Posterior cingulate gyrus (tissue), 11 donors: ENCODE data around the gene USP10.

Experiments used
- DNase-seq, 10 donors: peaks; one replicate each; pipeline versions ENCODE4 v3.0.0 to v3.0.0-alpha.2; 2020 to 2021; ENCODE audit warnings: mixed read lengths in 3 of 10
- intact Hi-C: fragments of 100-400 bp; cut with DNase I; formaldehyde crosslinking; loops from one replicate; pipeline ENCODE4 v1.15.1; 2023

USP10 gene

DNA sequence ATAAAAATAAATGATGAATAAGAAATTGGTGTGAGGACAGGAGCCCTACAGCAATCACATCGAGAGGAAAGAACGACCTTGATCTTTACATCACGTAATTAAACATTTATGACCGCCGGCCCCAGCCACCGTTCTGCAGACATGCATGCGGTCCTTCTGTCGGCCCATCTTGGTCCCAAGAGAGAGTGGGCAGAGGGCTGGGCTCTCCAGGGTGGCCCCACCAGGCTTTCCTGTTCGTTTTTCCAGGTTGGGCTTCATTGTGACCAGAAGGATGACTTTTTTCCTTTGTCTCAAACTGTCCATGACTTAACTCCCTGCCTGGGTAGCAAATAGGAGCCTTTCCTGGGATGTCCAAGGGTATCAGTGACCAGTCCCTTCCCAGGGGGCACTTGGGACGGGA is 116.7 kb downstream of the USP10 start:
- peak in 3 of 10 donors; percentile 42 to 52 (median 47) for DNase-seq
- intact Hi-C loops, result no loop called here

DNA sequence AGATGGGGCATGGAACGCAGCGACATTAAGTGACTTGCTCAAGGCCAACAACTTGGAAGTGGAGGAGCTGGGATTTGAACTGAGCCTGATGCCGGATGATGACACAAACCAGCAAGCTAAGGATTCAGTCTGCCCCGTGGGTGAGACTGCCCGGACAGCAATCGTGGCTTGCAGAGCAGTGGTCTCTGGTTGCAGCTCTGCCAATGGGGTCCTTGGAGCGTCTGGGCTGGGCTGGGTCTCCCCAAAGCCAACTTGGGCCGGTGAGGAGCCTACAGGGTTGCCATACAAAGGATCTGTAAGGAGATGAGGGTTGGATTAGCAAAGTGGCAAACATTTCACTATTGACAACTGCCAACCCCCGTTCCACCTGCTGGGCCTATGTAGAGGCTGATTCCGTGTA is 117.4 kb downstream of the USP10 start:
- DNase-seq, result peak in 3 of 10 donors; percentile 32 to 77 (median 62)
- intact Hi-C loops, result no loop called here

- intact Hi-C loops, result no loop called here
- DNase-seq, result peak in 1 of 10 donors; percentile 26
Observed at GRCh38 chr16:84817613-84818012, 117.8 kb downstream of the USP10 start.

GRCh38 chr16:84818133-84818532 is 118.3 kb downstream of the USP10 start:
- intact Hi-C loops, result no loop called here
- peak in 1 of 10 donors; percentile 1 for DNase-seq

GRCh38 chr16:84818989-84819643 is 119.3 kb downstream of the USP10 start:
- peak in 2 of 10 donors; percentile 35 to 36 for DNase-seq
- intact Hi-C loops, result no loop called here

DNA sequence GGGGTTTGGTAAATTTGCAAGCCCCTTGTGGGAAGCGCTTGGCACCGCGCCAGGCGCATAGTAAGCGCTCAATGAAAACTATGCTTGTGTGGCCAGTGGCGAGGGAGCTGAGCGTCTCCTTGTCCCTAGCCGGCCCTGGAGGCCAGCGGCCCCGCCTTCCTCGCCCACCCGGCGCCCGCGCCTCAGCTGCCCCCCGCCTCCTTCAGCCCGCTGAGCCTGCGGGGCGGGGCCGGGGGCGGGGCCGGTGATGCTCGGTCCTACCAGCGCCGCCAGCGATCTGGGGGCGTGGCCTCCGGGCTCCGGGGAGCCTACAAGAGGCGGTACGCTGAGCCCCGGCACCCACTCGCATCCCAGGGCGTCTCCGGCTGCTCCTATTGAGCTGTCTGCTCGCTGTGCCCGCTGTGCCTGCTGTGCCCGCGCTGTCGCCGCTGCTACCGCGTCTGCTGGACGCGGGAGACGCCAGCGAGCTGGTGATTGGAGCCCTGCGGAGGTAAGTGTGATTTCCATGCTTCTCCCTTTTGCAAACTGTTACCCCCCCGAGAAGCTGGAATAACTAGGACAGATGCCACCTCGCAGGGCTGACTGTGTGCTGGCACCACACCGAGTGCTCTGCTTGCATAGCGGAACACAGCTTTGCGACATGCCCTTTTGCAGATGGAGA is 120.0 kb downstream of the USP10 start, which contains the start of gene CRISPLD2:
CRISPLD2 (plus strand) TSS at position 342 of the 661 bp plus-strand sequence. CDS start 18,511 bp downstream, outside the sequence.
- DNase-seq, result peak; percentile 82 to 99 (median 92)
- intact Hi-C loops, result no loop called here

- intact Hi-C loops, result no loop called here
- no peak for DNase-seq
Observed at GRCh38 chr16:84820305-84820684, 120.5 kb downstream of the USP10 start.

DNA sequence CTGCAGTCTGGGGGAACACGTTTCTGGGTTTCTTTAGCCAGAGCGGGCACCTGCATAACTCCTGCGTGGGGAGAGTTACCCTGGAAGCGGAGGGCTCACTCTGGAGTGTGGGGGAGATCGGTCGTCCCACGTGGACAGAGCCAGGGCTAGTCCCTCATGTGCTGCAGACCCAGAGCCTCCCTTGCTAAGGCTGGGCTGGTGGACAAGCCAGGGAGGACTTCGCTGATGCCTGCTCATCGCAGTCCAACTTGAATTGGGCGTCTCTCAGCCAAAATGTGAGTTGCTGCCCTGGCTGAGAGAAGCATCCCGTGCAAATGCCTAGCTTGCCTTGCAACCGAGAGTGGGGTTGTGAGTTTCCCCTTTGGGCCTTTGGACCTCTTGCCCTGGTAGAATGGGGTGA is 121.0 kb downstream of the USP10 start:
- peak in 2 of 10 donors; percentile 58 to 70 for DNase-seq
- intact Hi-C loops, result no loop called here

- intact Hi-C loops, result no loop called here
Observed at GRCh38 chr16:84821179-84821578, 121.4 kb downstream of the USP10 start.

GRCh38 chr16:84821728-84822689 is 122.2 kb downstream of the USP10 start:
- DNase-seq, result peak in 2 of 10 donors; percentile 43 to 44

More at GRCh38 chr16:84821179-84821578, 121.4 kb downstream of the USP10 start:
- DNase-seq, result peak in 2 of 10 donors; percentile 43 to 50

DNA sequence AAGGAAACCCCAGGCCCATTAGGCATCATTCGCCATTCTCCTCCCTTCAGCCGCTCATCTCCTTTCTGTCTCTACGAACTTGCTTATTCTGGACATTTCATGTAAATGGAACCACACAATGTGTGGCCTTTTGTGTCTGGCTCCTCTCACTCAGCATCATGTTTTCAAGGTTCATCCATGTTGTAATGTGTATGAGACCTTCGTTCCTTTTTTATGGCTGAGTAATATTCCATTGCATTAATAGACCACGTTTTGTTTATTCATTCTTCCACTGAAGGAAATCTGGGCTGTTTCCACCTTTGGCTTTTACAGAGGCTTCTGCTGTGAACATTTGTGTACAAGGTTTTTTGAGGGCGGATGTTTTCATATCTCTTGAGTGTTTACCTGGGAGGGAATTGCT is 123.2 kb downstream of the USP10 start:
- intact Hi-C loops, result no loop called here
- no peak for DNase-seq

More at GRCh38 chr16:84821728-84822689, 122.2 kb downstream of the USP10 start:
- intact Hi-C loops, result no loop called here

DNA sequence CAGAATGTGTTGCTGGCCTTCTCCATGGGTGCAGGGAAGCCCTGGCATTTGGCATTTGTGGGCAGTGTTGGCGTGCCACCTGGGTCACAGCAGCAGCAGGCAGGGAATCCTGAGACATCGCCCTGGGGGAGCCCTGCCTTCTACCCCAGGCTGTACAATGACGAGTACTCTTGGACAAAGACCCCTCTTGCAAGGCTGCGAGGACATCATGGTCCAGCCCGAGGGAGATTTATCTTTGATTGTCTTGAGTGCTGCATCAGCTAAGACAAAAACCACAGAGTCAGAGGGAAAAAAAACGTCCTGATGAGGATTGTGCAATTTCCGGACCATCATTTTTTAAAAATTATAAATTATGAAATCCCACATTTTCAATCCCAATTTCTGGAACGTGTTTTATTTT is 123.7 kb downstream of the USP10 start:
- intact Hi-C loops, result no loop called here

DNA sequence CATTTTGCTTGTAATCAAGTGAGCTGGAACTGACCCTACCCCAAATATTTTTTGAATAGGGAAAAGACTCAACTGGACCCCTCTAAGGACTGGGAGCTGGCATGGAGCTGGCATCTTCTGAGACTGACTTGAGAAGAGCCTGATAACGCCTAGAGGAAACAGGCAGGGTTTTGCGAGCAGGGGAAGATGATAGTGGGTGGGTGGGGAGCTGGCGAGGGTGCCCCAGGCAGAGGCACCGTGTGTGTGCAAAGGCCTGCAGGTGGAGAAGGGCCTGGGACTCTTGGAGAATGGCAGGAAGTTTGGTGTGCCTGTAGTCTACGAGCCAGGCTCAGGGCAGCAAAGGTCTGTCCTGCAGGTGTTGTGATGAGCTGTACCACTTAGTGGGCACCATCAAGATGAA is 124.1 kb downstream of the USP10 start:
- no peak for DNase-seq
- intact Hi-C loops, result no loop called here

More for the DNA sequence above, 123.7 kb downstream of the USP10 start:
- DNase-seq, result peak in 2 of 10 donors; percentile 20 to 40

- DNase-seq, result no peak
- intact Hi-C loops, result no loop called here
Observed at GRCh38 chr16:84825896-84826557, 126.2 kb downstream of the USP10 start.

GRCh38 chr16:84826558-84826941 is 126.8 kb downstream of the USP10 start:
- DNase-seq, result no peak

DNA sequence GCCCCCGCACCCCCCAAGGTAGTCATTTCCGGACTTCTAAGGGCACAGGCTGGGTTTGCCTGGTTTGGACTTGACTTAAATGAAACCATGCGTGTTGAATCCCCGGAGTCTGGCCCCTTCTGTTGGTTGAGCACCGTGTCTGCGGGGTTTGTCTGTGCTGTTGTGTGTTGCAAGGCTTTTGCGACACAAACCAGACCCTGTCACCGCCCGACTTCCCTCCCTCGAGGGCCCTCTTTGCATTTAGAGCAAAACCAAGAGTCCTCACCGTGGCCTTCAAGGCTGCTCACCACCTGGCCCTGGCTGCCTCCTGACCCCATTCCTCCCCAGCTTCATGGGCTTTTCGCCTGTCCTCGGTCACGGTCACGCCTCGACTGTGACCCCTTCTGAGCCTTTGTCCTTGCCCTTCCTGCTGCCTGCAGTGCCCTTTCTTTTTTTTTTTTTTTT is 127.4 kb downstream of the USP10 start:
- intact Hi-C loops, result no loop called here
- no peak for DNase-seq

More at GRCh38 chr16:84826558-84826941, 126.8 kb downstream of the USP10 start:
- intact Hi-C loops, result no loop called here

- intact Hi-C loops, result no loop called here
- no peak for DNase-seq
Observed at GRCh38 chr16:84827897-84828296, 128.1 kb downstream of the USP10 start.

- intact Hi-C loops, result no loop called here
- DNase-seq, result no peak
Observed at GRCh38 chr16:84828322-84828721, 128.5 kb downstream of the USP10 start.
